HS-27A (cell line): ENCODE results near the gene SOX6.
"Not testable (repeated sequence)": the region's sequence is repeated elsewhere in the genome, so short reads cannot be mapped to it uniquely, and the experiment has no call there.

ENCODE experiments used
- DNase-seq: peaks from one replicate; pipeline ENCODE4 v3.0.0-alpha.2; 2012; ENCODE audit warnings: low read depth, missing footprints

Gene SOX6

DNA sequence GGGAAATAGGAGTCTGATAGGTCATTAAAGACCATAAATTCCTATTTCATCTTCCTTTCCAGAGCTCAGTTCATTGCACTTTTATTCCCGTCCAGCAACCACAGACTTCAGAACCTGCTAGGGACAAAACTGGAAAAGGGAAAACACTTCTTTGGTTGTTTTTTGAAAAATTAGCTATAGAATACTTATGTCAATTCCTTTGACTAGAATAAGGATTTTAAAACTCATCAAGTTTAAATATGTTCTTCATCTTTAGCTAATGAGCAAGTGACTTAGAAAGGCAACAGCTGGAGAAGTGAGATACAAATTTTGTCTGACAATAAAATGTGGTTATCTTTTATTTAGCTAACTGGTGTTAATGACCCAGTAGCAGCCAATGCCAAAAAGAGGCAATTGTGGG lies 206.9 kb downstream of the SOX6 start:
- no peak for DNase-seq

DNA sequence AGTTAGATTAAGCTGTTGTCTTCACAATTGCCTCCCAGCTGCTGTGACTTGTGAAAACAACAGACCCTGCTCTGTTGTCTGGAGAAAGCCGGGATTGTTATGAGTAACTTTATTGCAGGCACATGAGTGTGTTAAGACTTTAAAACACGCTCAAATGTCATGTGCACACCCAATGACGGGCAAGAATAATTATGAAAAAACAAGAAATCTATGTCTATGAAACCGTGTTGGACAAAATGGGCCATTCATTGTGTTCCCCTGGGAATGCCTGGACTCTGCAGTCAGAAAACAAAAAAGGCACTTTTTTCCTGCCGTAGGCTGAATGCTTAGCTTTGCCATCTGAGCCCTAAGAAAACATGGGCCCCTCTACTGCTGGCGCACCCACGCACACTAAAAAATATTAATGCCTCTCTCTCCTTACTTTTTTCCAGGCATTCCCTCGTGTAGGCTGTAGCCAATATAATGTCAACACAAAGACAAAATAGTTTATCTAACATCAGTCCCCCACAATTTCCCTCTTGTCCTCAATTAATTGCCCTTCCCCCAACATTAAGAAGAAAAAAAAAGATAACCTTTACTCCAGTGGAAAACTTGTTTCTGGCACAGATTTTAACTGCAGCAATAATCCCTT lies 207.9 kb downstream of the SOX6 start:
- DNase-seq = no peak

DNA sequence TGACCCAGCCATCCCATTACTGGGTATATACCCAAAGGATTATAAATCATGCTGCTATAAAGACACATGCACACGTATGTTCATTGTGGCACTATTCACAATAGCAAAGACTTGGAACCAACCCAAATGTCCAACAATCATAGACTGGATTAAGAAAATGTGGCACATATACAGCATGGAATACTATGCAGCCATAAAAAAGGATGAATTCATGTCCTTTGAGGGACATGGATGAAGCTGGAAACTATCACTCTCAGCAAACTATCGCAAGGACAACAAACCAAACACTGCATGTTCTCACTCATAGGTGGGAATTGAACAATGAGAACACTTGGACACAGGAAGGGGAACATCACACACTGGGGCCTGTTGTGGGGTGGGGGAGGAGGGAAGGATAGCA lies 209.4 kb downstream of the SOX6 start:
- DNase-seq = not testable (repeated sequence)

DNA sequence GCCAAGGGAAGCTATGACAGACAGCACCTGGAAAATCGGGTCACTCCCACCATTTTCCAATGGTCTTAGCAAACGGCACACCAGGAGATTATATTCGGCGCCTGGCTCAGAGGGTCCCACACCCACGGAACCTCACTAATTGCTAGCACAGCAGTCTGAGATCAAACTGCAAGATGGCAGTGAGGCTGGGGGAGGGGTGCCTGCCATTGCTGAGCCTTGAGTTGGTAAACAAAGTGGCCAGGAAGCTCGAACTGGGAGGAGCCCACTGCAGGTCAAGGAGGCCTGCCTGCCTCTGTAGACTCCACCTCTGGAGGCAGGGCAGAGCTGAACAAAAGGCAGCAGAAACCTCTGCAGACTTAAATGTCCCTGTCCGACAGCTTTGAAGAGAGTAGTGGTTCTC lies 214.7 kb downstream of the SOX6 start:
- not testable (repeated sequence) for DNase-seq

DNA sequence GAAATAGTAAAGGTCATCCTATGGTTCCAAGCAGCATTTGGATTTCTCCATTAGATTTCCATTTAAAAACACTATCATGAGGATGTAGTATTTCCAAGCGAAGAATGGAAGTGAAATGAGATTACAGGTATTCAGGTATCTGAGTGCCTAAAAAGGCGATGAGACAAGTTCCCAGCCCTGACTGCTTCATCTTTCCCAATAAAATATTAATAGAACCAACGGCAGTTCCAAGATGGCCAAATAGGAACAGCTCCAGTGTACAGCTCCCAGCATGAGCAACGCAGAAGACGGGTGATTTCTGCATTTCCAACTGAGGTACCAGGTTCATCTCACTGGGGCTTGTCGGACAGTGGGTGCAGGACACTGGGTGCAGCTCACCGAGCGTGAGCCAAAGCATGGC lies 215.2 kb downstream of the SOX6 start:
- not testable (repeated sequence) for DNase-seq

DNA sequence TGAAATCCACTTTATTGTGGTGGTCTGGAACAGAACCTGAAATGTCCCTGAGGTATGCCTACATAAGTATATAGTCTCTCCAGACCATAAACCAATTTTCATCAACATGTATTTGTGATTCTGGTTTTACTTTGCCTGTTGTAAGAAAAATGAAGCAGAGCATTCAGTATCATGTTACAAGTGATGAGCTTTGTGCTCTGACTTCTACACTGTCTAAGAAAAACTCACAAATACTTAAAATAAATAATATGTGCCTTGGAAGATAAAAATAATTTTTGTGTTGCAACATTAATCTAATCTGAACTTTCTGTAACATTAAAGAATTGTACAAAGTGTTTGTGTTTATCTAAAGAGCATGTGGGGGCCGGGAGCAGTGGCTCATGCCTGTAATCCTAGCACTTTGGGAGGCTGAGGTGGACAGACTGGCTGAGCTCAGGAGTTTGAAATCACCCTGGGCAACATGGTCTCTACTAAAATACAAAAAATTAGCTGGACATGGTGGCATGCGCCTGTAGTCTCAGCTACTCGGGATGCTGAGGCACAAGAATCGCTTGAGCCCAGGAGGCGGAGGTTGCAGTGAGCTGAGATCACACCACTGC lies 219.5 kb downstream of the SOX6 start:
- DNase-seq = no peak

DNA sequence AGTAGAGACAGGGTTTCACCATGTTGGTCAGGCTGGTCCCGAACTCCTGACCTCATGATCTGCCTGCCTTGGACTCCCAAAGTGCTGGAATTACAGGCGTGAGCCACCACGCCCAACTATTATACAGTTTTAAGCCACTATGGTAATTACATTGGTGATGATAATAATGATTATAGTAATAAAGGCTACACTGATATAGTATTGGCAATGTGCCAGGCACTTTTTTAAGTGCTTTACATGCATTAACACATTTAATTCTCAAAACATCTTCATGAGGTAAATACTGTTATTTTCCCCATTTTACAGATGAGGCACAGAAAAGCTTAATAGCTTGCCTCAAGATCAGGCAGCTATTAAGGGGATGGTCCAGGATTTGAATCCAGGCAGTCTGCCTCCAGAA lies 222.5 kb downstream of the SOX6 start:
- DNase-seq = no peak

DNA sequence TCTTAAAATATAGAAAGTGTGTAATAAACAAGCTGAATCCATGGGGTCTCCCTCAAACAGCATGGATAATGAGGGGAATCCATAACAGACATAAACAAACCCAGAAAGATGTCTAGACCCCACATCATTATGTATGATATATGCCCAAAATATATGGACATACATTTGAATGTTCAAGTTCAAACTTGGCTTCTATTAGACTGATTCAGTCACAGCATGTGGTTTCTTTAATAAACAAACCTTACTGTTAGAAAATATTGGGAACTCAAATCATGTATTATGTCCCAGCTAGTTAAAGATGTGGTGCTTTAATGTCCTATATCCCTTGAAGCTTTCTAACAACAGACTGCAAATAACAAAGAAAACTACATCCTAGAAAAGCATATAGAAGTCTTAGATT lies 228.6 kb downstream of the SOX6 start:
- DNase-seq = no peak

DNA sequence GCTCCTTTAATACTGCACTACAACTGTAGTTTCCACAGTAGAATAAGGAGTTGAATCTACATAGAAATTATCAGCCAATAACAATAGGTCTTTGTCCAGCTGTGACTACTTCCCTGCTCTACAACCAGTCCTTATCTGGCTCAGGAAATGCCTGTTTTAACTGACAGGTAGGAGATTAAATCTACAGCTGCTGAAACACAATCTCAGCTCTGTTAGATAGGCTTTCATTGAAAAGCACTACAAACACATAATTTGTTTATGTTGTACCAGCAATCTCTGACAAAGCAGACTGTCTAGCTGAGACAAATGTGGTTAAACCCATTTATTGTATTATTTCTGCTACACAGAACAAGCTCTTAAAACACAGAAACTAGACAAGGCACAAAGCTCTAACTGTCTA lies 230.0 kb downstream of the SOX6 start:
- no peak for DNase-seq

DNA sequence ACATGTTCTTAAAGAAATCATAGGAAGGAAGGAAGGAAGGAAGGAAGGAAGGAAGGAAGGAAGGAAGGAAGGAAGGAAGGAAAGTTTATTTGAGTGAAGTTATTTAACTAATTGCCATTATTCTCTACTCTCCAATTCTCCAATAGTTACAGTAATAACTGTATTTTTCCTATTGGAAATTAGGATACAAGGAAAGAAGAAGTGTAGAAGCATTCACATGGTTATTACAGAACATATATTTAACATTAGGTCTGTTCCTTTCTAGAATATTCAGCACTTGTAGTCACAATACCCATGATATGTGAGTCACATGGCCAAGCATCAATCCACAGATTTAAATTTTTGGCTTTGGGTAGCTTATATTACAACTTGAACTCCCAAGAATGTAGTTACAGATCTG lies 230.6 kb downstream of the SOX6 start:
- DNase-seq = no peak

DNA sequence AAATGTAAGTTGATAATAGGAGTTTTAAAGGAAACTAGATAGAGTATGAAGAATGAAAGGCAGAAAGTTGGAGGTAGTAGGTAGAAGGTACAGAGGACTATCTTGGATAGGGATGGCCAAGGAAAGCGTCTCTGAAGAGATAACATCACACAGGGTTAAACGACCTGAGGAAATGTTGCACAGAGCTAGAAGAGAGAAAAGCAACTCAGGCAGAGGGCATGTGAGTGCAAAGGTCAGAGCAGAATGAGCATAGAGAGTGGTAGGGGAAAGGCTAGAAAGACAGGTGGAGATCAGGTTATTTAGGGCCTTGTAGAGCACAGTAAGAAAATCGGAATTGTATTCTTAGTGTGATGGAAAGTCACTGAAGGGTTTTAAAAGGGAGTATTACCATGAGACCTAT lies 232.0 kb downstream of the SOX6 start:
- no peak for DNase-seq

DNA sequence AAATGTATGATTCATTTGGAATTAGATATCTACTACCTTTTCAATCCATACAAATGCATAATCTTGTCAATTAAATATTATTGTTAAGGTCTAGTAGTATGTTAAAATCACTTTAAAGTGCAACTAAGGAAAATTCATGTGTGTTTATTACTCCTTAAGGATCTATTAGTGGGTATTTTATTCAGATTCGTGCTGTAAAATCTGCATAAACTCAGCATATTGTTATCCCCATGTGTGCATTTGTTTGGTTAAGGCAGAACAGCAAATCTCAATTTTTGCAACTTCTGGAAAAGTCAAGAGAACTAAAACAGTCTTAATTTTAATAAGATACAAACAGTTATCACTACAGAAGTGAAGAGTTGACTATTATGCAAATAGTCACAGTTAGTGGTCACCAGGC lies 234.5 kb downstream of the SOX6 start:
- no peak for DNase-seq

DNA sequence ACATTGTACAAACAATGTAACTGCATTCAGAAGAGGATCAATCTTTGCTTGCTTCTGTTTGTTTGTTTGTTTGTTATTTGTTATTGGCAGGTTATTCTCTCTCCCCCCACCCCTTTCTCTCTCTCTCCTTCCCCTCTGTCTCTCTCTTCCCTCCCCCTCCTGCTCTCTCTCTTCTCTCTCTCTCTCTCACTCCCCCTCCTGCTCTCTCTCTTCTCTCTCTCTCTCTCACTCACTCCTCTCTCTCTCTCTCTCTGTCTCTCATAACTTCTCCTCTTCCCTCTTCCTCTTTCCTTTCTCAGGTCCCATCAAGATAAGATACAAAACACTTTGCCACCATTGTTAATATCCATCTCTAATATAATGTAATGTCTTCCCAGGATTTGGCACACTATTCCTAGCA lies 236.3 kb downstream of the SOX6 start:
- DNase-seq = no peak

DNA sequence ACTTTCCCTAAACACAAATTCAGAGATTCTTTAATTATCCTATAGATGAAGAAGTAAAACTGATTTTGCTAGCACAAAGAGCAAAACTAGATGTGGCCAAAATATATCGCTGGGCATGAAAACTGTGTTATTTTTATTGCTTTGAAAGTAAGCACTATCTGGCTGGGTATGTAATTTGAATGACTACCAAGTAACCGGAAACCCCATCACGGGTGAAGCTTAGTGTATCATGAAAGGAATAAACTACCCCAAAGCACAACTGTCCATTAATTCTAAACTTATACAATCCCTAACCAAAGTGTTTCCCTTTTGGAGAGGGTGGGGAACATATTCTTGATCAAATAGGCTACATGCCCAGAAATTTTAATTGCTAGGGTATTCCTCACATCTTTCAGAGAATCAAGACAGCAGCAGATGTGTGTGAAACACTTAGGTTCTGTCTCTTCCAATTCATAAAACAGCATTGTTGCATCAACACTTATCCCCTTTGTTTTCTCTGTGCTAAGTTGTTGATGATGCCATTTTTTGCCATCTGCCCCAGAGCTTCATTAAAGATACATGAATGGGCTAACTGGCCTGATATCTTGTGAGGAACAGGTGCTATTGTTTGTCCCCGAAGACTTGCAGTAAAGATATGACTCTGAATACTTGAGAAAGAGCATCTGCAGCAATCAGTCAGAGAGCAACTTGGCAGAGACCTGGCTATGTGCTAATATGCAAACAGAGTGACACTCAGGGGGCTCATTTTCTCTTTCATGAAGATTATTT lies 238.2 kb downstream of the SOX6 start:
- DNase-seq = no peak

DNA sequence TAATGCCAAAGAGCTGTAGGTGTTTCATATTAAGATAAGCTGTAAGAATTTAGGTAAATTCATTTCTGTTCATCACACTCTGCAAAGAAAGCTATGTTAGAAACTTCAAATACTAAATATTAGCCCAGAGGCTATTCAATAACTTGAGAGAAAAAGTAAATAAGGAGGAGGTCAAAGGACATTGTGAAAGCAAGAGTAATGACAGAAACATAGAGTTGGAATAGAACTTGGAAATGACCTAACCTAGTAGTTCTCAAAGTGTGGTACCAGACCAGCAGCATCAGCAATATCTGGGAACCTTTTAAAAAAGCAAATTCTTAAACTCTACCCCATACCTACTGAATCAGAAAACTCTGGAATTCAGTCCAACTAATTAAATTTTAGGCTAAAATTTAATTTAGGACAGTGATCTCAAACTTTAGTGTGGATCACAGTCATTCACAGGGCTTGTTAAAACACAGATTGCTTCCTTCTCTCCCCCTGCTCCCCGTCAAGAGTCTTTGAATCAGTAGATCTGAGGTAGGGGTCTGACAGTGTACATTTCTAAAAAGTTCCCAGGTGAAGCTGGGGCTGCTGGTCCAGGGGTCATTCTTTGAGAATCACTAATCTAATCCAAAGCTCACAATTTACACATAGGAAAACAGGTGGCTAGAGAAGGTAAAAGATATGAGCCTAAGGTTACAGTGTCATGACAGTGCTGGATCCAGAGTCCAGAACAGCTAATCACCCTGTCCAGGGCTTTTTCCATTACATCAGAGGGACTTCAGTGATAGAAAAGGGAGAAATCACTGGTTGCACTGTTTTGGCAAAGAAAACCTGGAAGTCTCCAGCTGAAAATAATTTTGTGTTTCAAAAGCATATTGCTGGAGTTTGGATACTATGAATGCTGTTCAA lies 241.1 kb downstream of the SOX6 start:
- DNase-seq = no peak

DNA sequence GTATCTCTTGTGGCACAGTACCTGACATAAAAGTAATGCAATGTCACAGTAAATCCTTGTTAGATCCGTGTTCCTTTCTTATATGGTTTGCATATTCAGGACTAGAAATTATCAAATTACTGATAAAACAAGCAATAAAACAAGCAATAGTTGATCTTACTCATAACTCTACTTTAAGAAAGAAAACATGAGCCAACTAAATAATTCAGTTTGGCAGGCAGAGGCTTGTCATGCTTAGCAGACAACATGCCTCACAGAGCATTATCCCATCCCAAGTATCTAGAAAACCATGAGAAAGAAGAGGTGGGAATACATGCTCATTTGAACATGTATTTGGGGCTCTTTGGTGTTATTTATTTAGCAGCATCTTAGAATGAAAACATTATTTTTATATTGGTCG lies 241.9 kb downstream of the SOX6 start:
- DNase-seq = no peak

DNA sequence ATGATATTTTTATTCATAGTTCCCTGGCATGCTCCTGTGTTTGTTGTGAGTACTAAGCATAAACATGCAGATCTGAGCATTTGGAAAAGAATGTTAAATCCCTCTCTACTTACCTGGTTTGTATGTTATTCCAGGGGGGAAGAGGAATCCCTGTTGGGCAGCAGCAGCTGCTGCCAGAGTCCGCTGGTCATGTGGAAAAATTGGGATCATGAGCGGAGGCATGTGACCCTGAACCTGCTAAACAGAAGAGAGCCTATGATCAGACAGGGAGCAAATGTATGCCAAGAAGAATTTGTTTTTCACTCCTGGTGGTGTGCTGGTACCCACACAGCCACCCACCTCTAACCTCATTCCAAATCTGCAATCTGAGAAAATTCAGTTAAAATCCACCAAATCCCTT lies 244.7 kb downstream of the SOX6 start:
- DNase-seq = no peak

DNA sequence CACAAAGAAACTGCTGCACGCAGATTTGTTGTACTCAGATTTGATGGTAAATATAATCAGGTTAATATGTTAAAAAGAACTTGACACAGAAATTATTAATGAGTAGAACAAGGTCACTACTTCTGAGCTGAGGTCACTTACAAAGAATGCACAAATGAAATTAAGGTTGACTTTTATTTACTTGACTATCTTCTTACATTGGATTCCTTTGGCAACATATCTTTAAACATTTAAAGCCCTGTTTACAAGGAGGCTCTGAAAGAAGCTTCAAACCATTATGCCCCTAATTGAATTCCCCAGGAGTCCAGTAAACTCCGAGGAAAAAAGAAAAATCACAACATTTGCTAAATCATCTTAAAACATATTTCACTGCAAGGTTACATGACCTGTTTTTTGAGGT lies 245.5 kb downstream of the SOX6 start:
- no peak for DNase-seq

DNA sequence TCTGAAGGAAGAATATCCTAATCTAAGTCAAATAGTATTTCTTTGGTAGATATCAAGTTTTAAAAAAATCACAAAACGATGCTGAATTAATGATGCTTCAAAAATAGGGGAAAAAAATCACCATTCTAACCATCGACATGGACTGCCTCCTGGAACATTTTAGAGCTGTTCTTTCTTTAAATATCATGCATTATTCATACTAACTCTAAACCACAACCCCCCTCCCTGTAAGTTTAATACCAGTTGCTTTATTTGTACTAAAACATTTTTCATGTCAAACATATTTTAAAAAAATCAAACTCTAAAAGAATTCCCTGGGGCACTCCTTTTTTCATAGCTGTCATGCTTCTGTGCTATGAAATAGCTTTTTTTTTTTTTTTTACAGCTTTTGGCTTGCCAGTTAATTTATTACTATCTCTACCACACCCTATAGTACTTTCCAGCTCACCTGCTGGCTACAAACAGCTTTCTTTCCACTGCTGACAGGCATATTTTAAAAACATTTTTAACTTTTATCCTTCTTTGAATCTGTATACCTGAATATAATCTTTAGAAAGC lies 256.9 kb downstream of the SOX6 start:
- DNase-seq = peak; percentile 57

DNA sequence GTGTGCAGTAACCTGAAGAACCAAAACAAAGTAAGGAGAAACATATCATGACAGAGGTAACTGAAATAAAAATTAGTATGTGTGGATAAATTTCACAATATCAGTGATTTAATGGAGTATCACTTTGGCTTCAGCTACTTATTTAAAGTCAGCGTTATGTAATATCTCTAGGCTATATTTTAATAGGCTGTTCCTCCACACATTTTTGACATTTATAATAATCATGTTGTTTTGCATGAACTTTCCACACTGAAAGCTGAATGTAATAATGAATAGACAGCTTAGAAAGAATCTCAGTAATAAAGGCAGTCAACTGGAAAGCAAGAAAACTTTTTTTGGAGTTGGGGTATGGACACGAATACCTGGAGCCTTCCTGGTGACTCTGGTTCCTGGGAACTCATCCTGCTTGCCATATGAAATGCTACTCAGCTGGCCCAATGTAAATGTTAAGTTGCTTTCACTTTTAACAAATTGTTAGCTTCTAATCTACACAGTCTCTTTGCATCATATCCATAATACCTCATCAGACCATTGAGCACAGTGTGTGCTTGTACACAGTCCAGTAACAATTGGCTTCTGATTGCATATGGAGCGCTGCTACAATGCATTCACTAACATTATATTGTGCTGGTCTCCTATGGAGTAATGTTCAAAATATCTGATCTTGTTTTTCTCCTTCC lies 257.7 kb downstream of the SOX6 start:
- DNase-seq = no peak

DNA sequence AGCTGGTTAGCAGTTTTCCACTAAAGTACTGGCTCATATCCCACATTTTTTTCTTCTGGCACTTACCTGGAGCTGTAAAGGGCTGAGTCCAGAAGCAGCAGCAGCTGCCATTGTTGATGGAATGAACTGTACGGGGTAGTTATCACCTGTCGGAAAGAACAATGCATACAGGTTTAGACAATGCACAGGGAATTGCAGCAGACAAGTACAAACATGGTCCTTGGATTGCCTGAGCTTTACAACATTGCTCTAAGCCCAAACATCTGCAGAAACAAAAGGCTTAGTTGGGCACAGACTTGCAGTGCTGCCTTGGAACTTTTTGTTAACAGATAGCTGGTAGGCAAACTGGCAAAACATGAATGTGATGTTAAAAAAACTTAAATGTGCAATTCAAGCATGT lies 258.8 kb downstream of the SOX6 start:
- no peak for DNase-seq

DNA sequence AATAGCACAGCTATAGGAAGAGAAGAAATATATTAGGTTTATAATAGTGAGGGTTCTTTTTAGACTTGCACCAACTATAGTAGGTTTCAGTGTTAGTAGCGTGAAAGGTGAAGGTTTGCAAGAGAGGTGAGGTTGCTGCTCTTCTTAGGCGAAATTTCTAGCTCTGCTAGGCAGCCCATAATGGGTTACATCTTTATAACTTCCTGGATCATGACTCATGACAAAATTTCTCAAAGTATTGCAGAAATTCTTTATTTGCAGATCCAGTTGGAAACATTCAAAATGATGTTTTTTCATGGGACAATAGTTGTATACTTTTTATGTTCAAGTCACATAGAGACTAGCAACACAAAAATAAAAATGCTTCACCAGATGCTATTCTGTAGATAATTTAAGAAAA lies 260.0 kb downstream of the SOX6 start:
- peak; percentile 51 for DNase-seq
